ENCODE data around the gene AK2.

AK2 gene

DNA sequence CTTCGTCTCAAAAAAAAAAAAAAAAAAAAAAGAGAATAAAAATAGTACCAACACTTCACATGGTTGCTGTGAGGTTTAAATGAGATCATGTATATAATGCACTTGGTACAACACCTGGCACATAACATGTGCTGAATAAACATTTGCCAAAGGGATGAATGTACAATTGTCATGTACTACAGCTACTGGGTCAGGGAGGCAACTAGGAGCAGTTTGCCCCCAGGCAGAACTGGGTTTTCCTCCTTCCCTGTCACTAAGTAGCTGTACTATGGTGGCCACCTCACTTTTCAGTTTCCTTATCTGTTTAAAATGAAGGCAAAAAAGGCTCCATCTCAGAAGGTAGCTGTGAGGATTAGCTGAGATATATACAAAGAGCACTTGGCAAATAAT, 11.5 kb downstream of the AK2 start:
- TF ChIP-seq FOXM1 (IDR thresholded peaks at IDR 0.05; ENCODE audit: borderline replicate concordance, low read depth) (no peak), TAF1 (IDR thresholded peaks at IDR 0.05; ENCODE audit: low read depth) (no peak), EP300 (IDR thresholded peaks at IDR 0.05; ENCODE audit: borderline replicate concordance) (no peak), ZBTB7A (IDR thresholded peaks at IDR 0.05; ENCODE audit: low read depth) (no peak), YY1 (IDR thresholded peaks at IDR 0.05; ENCODE audit: low read depth) (no peak), CEBPB (IDR thresholded peaks at IDR 0.05) (no peak), EGR1 (IDR thresholded peaks at IDR 0.05) (no peak), TCF12 (IDR thresholded peaks at IDR 0.05; ENCODE audit: low read depth) (no peak), RAD21 (IDR thresholded peaks at IDR 0.05; ENCODE audit: low read depth) (no peak), CREB1 (IDR thresholded peaks at IDR 0.05; ENCODE audit: low read depth) (no peak), TEAD4 (IDR thresholded peaks at IDR 0.05) (no peak), NFIC (IDR thresholded peaks at IDR 0.05) (no peak)
- TF ChIP-seq, protein P1, sequence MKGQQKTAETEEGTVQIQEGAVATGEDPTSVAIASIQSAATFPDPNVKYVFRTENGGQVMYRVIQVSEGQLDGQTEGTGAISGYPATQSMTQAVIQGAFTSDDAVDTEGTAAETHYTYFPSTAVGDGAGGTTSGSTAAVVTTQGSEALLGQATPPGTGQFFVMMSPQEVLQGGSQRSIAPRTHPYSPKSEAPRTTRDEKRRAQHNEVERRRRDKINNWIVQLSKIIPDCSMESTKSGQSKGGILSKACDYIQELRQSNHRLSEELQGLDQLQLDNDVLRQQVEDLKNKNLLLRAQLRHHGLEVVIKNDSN (IDR thresholded peaks at IDR 0.05): no peak
- TF ChIP-seq, protein P2, sequence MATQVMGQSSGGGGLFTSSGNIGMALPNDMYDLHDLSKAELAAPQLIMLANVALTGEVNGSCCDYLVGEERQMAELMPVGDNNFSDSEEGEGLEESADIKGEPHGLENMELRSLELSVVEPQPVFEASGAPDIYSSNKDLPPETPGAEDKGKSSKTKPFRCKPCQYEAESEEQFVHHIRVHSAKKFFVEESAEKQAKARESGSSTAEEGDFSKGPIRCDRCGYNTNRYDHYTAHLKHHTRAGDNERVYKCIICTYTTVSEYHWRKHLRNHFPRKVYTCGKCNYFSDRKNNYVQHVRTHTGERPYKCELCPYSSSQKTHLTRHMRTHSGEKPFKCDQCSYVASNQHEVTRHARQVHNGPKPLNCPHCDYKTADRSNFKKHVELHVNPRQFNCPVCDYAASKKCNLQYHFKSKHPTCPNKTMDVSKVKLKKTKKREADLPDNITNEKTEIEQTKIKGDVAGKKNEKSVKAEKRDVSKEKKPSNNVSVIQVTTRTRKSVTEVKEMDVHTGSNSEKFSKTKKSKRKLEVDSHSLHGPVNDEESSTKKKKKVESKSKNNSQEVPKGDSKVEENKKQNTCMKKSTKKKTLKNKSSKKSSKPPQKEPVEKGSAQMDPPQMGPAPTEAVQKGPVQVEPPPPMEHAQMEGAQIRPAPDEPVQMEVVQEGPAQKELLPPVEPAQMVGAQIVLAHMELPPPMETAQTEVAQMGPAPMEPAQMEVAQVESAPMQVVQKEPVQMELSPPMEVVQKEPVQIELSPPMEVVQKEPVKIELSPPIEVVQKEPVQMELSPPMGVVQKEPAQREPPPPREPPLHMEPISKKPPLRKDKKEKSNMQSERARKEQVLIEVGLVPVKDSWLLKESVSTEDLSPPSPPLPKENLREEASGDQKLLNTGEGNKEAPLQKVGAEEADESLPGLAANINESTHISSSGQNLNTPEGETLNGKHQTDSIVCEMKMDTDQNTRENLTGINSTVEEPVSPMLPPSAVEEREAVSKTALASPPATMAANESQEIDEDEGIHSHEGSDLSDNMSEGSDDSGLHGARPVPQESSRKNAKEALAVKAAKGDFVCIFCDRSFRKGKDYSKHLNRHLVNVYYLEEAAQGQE (IDR thresholded peaks at IDR 0.05; ENCODE audit: low read depth): no peak
- TF ChIP-seq, protein P3, sequence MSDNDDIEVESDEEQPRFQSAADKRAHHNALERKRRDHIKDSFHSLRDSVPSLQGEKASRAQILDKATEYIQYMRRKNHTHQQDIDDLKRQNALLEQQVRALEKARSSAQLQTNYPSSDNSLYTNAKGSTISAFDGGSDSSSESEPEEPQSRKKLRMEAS (IDR thresholded peaks at IDR 0.05): no peak

DNA sequence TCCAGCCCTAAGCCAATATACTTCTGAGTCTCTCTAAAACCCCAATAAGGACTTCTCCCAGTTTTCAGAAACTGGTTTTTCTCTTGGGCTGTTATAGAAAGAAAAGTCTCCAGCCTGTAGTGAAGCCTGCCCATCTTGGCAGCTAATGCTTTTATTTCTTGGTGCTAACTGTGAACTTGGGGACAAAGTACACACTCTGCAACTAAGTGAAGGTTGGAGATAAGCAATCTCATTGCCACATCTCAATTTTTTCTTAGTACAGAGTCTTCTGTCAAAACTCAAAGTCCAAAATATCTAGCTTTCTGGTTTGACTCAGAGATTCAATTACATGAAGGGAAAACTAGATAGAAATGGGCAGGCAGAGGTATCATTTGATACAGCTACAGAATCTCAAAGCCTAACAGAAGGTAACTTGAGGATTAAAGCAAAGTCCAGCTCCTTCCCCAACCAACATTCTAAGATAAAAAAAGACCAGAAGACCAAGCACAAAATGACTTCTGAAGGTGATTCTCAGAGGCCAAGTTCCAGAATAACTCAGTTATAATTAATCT, 14.0 kb downstream of the AK2 start:
- TF ChIP-seq NFIC (IDR thresholded peaks at IDR 0.05) (no peak), FOXM1 (IDR thresholded peaks at IDR 0.05; ENCODE audit: borderline replicate concordance, low read depth) (no peak), CREB1 (IDR thresholded peaks at IDR 0.05; ENCODE audit: low read depth) (no peak), YY1 (IDR thresholded peaks at IDR 0.05; ENCODE audit: low read depth) (no peak)
- TF ChIP-seq, protein P3 (IDR thresholded peaks at IDR 0.05): no peak
- TF ChIP-seq, protein P2 (IDR thresholded peaks at IDR 0.05; ENCODE audit: low read depth): no peak
- TF ChIP-seq, protein P1 (IDR thresholded peaks at IDR 0.05): no peak

DNA sequence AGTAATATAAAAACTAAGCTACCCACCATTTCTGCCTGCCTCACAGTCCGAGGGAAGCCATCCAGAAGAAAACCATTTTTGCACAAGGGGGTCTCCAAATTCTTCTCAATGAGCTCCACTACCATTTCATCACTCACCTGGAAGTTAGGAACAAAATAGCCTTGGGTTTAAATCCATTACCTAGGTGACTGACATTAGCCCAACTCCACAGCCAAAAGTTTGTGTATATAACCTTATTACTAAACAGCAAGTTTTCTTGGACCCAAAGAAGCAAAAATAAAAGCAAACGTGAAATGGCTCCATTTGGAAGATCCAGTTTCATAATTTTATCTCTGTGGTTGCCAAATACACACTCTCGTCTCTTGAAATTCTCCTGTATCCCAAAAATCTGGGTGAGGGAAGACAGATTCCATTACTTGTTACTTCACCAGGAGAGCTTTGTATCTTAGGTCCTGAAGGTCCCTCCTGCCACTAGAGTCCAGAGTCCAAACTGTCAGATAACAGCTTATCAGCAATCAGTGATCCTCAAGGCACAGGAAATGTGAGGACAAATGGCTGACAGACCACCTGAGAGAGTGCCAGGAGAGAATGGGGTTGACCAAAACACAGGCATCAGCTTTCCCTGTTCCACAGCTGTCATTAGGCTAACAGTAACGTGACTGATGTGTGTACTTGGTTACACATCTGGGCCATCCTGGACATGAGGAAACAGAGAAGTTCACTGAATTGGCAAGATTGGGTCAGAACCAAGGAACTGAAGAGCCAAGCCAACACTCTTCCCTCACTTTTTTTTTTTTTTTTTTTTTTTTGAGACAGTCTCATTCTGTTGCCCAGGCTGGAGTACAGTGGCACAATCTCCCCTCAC, 14.9 kb downstream of the AK2 start:
- TF ChIP-seq CEBPB (IDR thresholded peaks at IDR 0.05) (no peak), TEAD4 (IDR thresholded peaks at IDR 0.05) (no peak), TCF12 (IDR thresholded peaks at IDR 0.05; ENCODE audit: low read depth) (no peak), TAF1 (IDR thresholded peaks at IDR 0.05; ENCODE audit: low read depth) (no peak), NFIC (IDR thresholded peaks at IDR 0.05) (no peak), EP300 (IDR thresholded peaks at IDR 0.05; ENCODE audit: borderline replicate concordance) (no peak), ZBTB7A (IDR thresholded peaks at IDR 0.05; ENCODE audit: low read depth) (no peak), CREB1 (IDR thresholded peaks at IDR 0.05; ENCODE audit: low read depth) (no peak), YY1 (IDR thresholded peaks at IDR 0.05; ENCODE audit: low read depth) (no peak)
- TF ChIP-seq, protein P1 (IDR thresholded peaks at IDR 0.05): no peak
- TF ChIP-seq, protein P2 (IDR thresholded peaks at IDR 0.05; ENCODE audit: low read depth): no peak
- TF ChIP-seq, protein P3 (IDR thresholded peaks at IDR 0.05): no peak

Data from Ishikawa (cell line).